Thymus (tissue), 11 donors: ENCODE results near the gene SRD5A2. TPM values are rescaled to one million over a fixed set of nuclear protein-coding genes. Genes with fewer than 3 reads are reported as not detected.
"Not testable (repeated sequence)": the region's sequence is repeated elsewhere in the genome, so short reads cannot be mapped to it uniquely, and the experiment has no call there.

Experiments
- DNase-seq, 9 donors: peaks; one replicate each; pipeline ENCODE4 v3.0.0-alpha.2; 2013; ENCODE audit warnings: low spot score in 9 of 9, low read depth in 6 of 9, missing footprints in 1 of 9
- H3K27ac ChIP-seq, 2 donors: one replicate each; pipeline ENCODE4 v1.5.1; 2013; ENCODE audit warnings: control low read depth in 1 of 2, low read depth in 1 of 2, low read length in 1 of 2, mild to moderate bottlenecking in 1 of 2, moderate library complexity in 1 of 2
- H3K27me3 ChIP-seq, 2 donors: one replicate each; pipeline ENCODE4 v1.5.1; 2013; ENCODE audit warnings: low read length in 1 of 2; ENCODE audit not compliant: control insufficient read depth in 2 of 2, insufficient read depth in 1 of 2
- H3K36me3 ChIP-seq, 2 donors: one replicate each; pipeline ENCODE4 v1.5.1; 2013; ENCODE audit warnings: low read length in 1 of 2, mild to moderate bottlenecking in 1 of 2, moderate library complexity in 1 of 2; ENCODE audit not compliant: control insufficient read depth in 2 of 2, insufficient read depth in 2 of 2
- H3K4me1 ChIP-seq, 2 donors: one replicate each; pipeline ENCODE4 v1.5.1; 2013; ENCODE audit warnings: low read length in 2 of 2; ENCODE audit not compliant: control insufficient read depth in 2 of 2, insufficient read depth in 2 of 2
- H3K4me3 ChIP-seq, 2 donors: one replicate each; pipeline ENCODE4 v1.5.1; 2013; ENCODE audit warnings: low read length in 2 of 2, control low read depth in 1 of 2, mild to moderate bottlenecking in 1 of 2
- H3K9me3 ChIP-seq, 2 donors: one replicate each; pipeline ENCODE4 v1.5.1; 2013; ENCODE audit warnings: low read length in 1 of 2, mild to moderate bottlenecking in 1 of 2; ENCODE audit not compliant: control insufficient read depth in 2 of 2, insufficient read depth in 1 of 2
- WGBS: extraction: QIAGEN DNeasy Blood & Tissue Kit; methylation state at CpG from one replicate; pipeline ENCODE4 v1.1.7; 2013; 5-methylcytosine and 5-hydroxymethylcytosine counted together
- polyA plus RNA-seq: library from polyadenylated mRNA; stranded (reverse); fragments of 200-250 nt; gene quantifications from one replicate; pipeline ENCODE4 v1.2.3, GENCODE V29; 2013
- total RNA-seq: library from RNA; stranded (reverse); fragments of 120-200 nt; gene quantifications from one replicate; pipeline ENCODE4 v1.2.4, GENCODE V29; 2013
- donor health status: healthy.

SRD5A2 gene
- total and polyA plus RNA-seq, 2 donors: 0.07 to 0.28 TPM

DNA sequence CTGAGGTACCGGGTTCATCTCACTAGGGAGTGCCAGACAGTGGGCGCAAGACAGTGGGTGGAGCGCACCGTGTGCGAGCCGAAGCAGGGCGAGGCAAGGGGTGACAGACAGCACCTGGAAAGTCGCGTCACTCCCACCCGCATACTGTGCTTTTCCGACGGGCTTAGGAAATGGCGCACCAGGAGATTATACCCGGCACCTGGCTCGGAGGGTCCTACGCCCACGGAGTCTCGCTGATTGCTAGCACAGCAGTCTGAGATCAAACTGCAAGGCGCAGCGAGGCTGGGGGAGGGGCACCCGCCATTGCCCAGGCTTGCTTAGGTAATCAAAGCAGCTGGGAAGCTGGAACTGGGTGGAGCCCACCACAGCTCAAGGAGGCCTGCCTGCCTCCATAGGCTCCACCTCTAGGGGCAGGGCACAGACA is 84.3 kb downstream of the SRD5A2 start:
- WGBS: 87% methylated on average over 21 of the region's 21 CpGs
- H3K27ac ChIP-seq, DNase-seq, H3K27me3 ChIP-seq, H3K36me3 ChIP-seq, H3K4me3 ChIP-seq, H3K4me1 ChIP-seq, H3K9me3 ChIP-seq: not testable (repeated sequence)

GRCh38 chr2:31489339-31489738 is 91.4 kb downstream of the SRD5A2 start:
- not testable (repeated sequence) for H3K4me3 ChIP-seq, H3K36me3 ChIP-seq, H3K27ac ChIP-seq, H3K27me3 ChIP-seq, H3K9me3 ChIP-seq, H3K4me1 ChIP-seq, DNase-seq
- 75% methylated on average over 3 of the region's 3 CpGs for WGBS

GRCh38 chr2:31483246-31483645 is 97.5 kb downstream of the SRD5A2 start:
- Histone ChIP-seq H3K36me3 (no peaks in the 10 kb centered on the region), H3K27me3 (no peaks in the 10 kb centered on the region), H3K4me1 (no peaks in the 10 kb centered on the region), H3K4me3 (no peak overlapping the region), H3K9me3 (no peaks in the 10 kb centered on the region), H3K27ac (no peak overlapping the region)
- no peak for DNase-seq
- WGBS: 90% methylated on average over 2 of the region's 2 CpGs

- WGBS: 56% methylated on average over 2 of the region's 2 CpGs
- Histone ChIP-seq H3K9me3 (no peaks in the 10 kb centered on the region), H3K27ac (no peak overlapping the region), H3K27me3 (no peaks in the 10 kb centered on the region), H3K4me3 (no peak overlapping the region), H3K4me1 (no peaks in the 10 kb centered on the region), H3K36me3 (no peaks in the 10 kb centered on the region)
- DNase-seq: no peak
Observed at GRCh38 chr2:31476511-31477180, 104.1 kb downstream of the SRD5A2 start.

- Histone ChIP-seq H3K4me1 (no peaks in the 10 kb centered on the region), H3K36me3 (no peaks in the 10 kb centered on the region), H3K27me3 (no peaks in the 10 kb centered on the region), H3K4me3 (no peak overlapping the region), H3K27ac (no peak overlapping the region), H3K9me3 (no peaks in the 10 kb centered on the region)
- 61% methylated on average over 1 of the region's 1 CpG for WGBS
- no peak for DNase-seq
Observed at GRCh38 chr2:31475692-31476091, 105.0 kb downstream of the SRD5A2 start.

DNA sequence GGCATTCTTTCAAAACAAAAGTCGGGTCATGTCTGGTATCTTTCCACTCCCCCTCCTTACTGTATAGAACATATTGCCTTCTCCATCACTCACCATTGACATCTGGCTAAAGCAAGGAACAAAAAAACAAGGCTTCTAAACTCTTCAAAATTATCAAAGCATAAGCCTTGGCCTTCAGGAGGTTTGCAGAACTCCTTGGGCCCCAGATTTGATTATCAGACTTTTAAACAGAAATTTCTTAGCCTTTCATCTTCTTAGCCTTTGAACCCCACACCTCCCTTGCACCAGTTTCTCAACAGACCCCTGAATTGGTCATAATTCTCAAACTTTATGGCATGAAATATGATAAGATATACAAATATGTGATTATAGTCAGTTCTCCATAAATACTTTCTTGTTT is 106.4 kb downstream of the SRD5A2 start:
- no peak for DNase-seq
- H3K36me3 ChIP-seq: no peaks in the 10 kb centered on the region
- H3K9me3 ChIP-seq: no peaks in the 10 kb centered on the region
- H3K4me1 ChIP-seq: no peaks in the 10 kb centered on the region
- WGBS: 85% methylated on average over 1 of the region's 1 CpG
- no peak overlapping the region for H3K4me3 ChIP-seq
- H3K27me3 ChIP-seq: no peaks in the 10 kb centered on the region
- no peak overlapping the region for H3K27ac ChIP-seq

Other genes starting within 250 kb of the SRD5A2 start
- gene XDH, start 166.2 kb downstream of the SRD5A2 start, total RNA-seq: 0.19 TPM
- 0.78 TPM for gene XDH, start 166.2 kb downstream of the SRD5A2 start, polyA plus RNA-seq